ENCODE results near the gene LIN7C. TPM values are rescaled to one million over a fixed set of nuclear protein-coding genes. Genes with fewer than 3 reads are reported as not detected.

LIN7C gene
- total and polyA plus RNA-seq, 2 of the 8 experiments (the other 6 are each of a cell fraction or from before 2014, with no cell fraction given): 10.5 to 42.7 TPM

- H3K27me3 ChIP-seq (replicated peaks in 1 of 4; ENCODE audit: control insufficient read depth in 3 of 4, extremely low read depth in 1 of 4, insufficient read depth in 3 of 4, low read length in 3 of 4): no peaks in the 10 kb centered on the region
- no peak overlapping the region for H4K91ac ChIP-seq (replicated peaks; ENCODE audit: insufficient read length, low read length)
- H4K20me1 ChIP-seq (replicated peaks in 1 of 2; ENCODE audit: control insufficient read depth in 1 of 2, insufficient read depth in 2 of 2, low read length in 2 of 2): peaks cover 0 to 7% of the 10 kb centered on the region in 2 experiments
- H2BK12ac ChIP-seq (ENCODE audit: low read depth, low read length): no peak overlapping the region
- no peak overlapping the region for H3K4ac ChIP-seq (replicated peaks; ENCODE audit: insufficient read length, low read depth, low read length)
- H3K9me3 ChIP-seq (ENCODE audit: insufficient read depth in 2 of 2, low read depth in 1 of 2, low read length in 1 of 2): 0 out of 4 replicates have a peak, but pooled peaks cover 0 to 2% of the 10 kb centered on the region in 2 experiments
- H3K9ac ChIP-seq (replicated peaks in 1 of 4; ENCODE audit: extremely low read depth in 1 of 4, low read depth in 3 of 4, low read length in 3 of 4): no peak overlapping the region
- no peak overlapping the region for H2AK5ac ChIP-seq (ENCODE audit: low read depth, low read length)
- no peak overlapping the region for H3K18ac ChIP-seq (ENCODE audit: extremely low read depth, low read length)
- no peak for DNase-seq (ENCODE audit: low read depth in 1 of 2, low spot score in 2 of 2)
- peaks cover 4% of the 10 kb centered on the region for H3K79me1 ChIP-seq (ENCODE audit: low read depth, low read length)
- peaks cover 37 to 98% of the 10 kb centered on the region in 2 experiments for H3K79me2 ChIP-seq (ENCODE audit: control insufficient read depth in 1 of 2, insufficient read depth in 2 of 2, low read length in 2 of 2)
- H2BK5ac ChIP-seq (ENCODE audit: low read depth, low read length): no peak overlapping the region
- no peak overlapping the region for H4K8ac ChIP-seq (ENCODE audit: extremely low read depth, insufficient read depth, low read length)
- H3K14ac ChIP-seq (ENCODE audit: insufficient read length): no peak overlapping the region
- H2BK15ac ChIP-seq (ENCODE audit: low read length): no peak overlapping the region
- H2AFZ ChIP-seq (ENCODE audit: low read length): no peak overlapping the region
- 94% methylated on average over 4 of the region's 4 CpGs; no CpG with 5 or more reads in 1 of the 2 experiments for WGBS, 2 experiments (ENCODE audit: extremely low coverage in 1 of 2, insufficient coverage in 1 of 2, insufficient read length in 1 of 2, insufficient replicate concordance in 2 of 2, low coverage in 1 of 2, low lambda C conversion rate in 2 of 2, missing lambda C conversion rate in 1 of 2)
- no peak for TF ChIP-seq FOSL1 (IDR thresholded peaks at IDR 0.05; ENCODE audit: insufficient read depth, low read depth, low read length)
- TF ChIP-seq CHD2 (IDR thresholded peaks at IDR 0.05; ENCODE audit: low read length): no peak
- TF ChIP-seq RBBP5 (IDR thresholded peaks at IDR 0.05; ENCODE audit: borderline replicate concordance, low read depth, low read length): no peak
- no peak for TF ChIP-seq TAF1 (IDR thresholded peaks at IDR 0.05; ENCODE audit: low read depth, low read length)
- no peak for TF ChIP-seq SIN3A (conservative IDR thresholded peaks at IDR 0.05 in 1 of 2, IDR thresholded peaks at IDR 0.05 in 1 of 2; ENCODE audit: low read depth in 1 of 2, low read length in 2 of 2)
- TF ChIP-seq HDAC6 (IDR thresholded peaks at IDR 0.05; ENCODE audit: low read depth, low read length): no peak
- no peak for TF ChIP-seq GTF2F1 (IDR thresholded peaks at IDR 0.05; ENCODE audit: borderline replicate concordance, low read depth, low read length)
- TF ChIP-seq MAX (IDR thresholded peaks at IDR 0.05): no peak
- no peak for TF ChIP-seq MAFK (IDR thresholded peaks at IDR 0.05; ENCODE audit: low read depth, low read length)
- no peak overlapping the region for H3K27ac ChIP-seq (ENCODE audit: low read depth, low read length)
- no peak overlapping the region for H3K4me3 ChIP-seq (ENCODE audit: extremely low read depth in 1 of 4, insufficient read depth in 2 of 4, low read depth in 3 of 4, low read length in 4 of 4)
- peaks cover 0 to 22% (median 10%) of the 10 kb centered on the region in 4 experiments; a peak in 3 of 7 replicates for H3K4me1 ChIP-seq (replicated peaks in 1 of 4; ENCODE audit: control insufficient read depth in 3 of 4, insufficient read depth in 4 of 4, low read length in 3 of 4)
- H2BK20ac ChIP-seq (ENCODE audit: low read length): no peak overlapping the region
- no peak overlapping the region for H4K5ac ChIP-seq (ENCODE audit: insufficient read length, low read depth, low read length)
- ChIA-PET POLR2A (ENCODE audit: partially characterized antibody) (interaction anchor here (1.2 to 4.6 kb wide), 4 partner anchors 9 to 93 kb away, joined by 3 to 23 read pairs (median 4); partner anchors contain the start of gene CCDC34), CTCF (ENCODE audit: partially characterized antibody) (interaction anchor here (1.1 to 2.7 kb wide), 3 partner anchors 10 to 31 kb away, joined by 3 to 6 read pairs (median 4); no protein-coding TSS in a partner anchor)
- H2BK120ac ChIP-seq (replicated peaks; ENCODE audit: low read depth, low read length): no peak overlapping the region
- no peaks in the 10 kb centered on the region; the same call in 1 of the 2 replicates for H3K23me2 ChIP-seq (ENCODE audit: low read depth, low read length)
- H3K23ac ChIP-seq (ENCODE audit: insufficient read length): no peak overlapping the region
- H3K56ac ChIP-seq (replicated peaks; ENCODE audit: insufficient read length, low read depth, low read length): no peak overlapping the region
- H3K36me3 ChIP-seq (ENCODE audit: control insufficient read depth in 2 of 4, insufficient read depth in 4 of 4, low read length in 3 of 4): peaks cover 0 to 4% (median 1%) of the 10 kb centered on the region in 4 experiments; a peak in 2 of 8 replicates
- no peak overlapping the region for H3K4me2 ChIP-seq (ENCODE audit: insufficient read depth in 1 of 2, low read depth in 2 of 2, low read length in 2 of 2)
- FAIRE-seq: no peak
These were observed 50.9 kb downstream of the LIN7C start for GRCh38 chr11:27455667-27456066.
